Stimulated activated CD8-positive, alpha-beta memory T cell treated with anti-CD3 and anti-CD28 coated beads, Interleukin-4, amount 100 ng/mL, for 4 hours (primary cell): ENCODE data around the gene FAM9C.
"Not testable (repeated sequence)": the region's sequence is repeated elsewhere in the genome, so short reads cannot be mapped to it uniquely, and the experiment has no call there.

Experiments
- DNase-seq, 2 donors: peaks; one replicate each; pipeline ENCODE4 v3.0.0-alpha.2; 2020; ENCODE audit warnings: low read depth in 2 of 2, low spot score in 1 of 2

FAM9C gene

GRCh38 chrX:13044441-13044840, at the start of gene FAM9C:
Gene FAM9C (minus strand): TSS chrX:13044620. CDS start chrX:13043789, 831 bp downstream.
- DNase-seq, result no peak

- DNase-seq, result no peak
Measured at GRCh38 chrX:13093529-13094140, 49.2 kb upstream of the FAM9C start.

GRCh38 chrX:13092455-13092941, 48.1 kb upstream of the FAM9C start:
- DNase-seq, result peak; percentile 28 to 51

GRCh38 chrX:13091111-13091765, 46.8 kb upstream of the FAM9C start:
- DNase-seq, result no peak

GRCh38 chrX:13090339-13091110, 46.1 kb upstream of the FAM9C start:
- no peak for DNase-seq

GRCh38 chrX:13090027-13090338, 45.6 kb upstream of the FAM9C start:
- DNase-seq, result no peak

- DNase-seq, result no peak
Measured at GRCh38 chrX:13088156-13088487, 43.7 kb upstream of the FAM9C start.

- no peak for DNase-seq
Measured at GRCh38 chrX:13087322-13088155, 43.1 kb upstream of the FAM9C start.

- not testable (repeated sequence) for DNase-seq
Measured at GRCh38 chrX:13086793-13087321, 42.4 kb upstream of the FAM9C start.

- DNase-seq, result no peak
Measured at GRCh38 chrX:13086076-13086475, 41.7 kb upstream of the FAM9C start.

GRCh38 chrX:13085526-13085925, 41.1 kb upstream of the FAM9C start:
- no peak for DNase-seq

- DNase-seq, result no peak
Measured at GRCh38 chrX:13084611-13085010, 40.2 kb upstream of the FAM9C start.

- DNase-seq, result not testable (repeated sequence)
Measured at GRCh38 chrX:13083755-13084326, 39.4 kb upstream of the FAM9C start.

GRCh38 chrX:13082206-13083065, 38.0 kb upstream of the FAM9C start:
- DNase-seq, result no peak

GRCh38 chrX:13081395-13082205, 37.2 kb upstream of the FAM9C start:
- no peak for DNase-seq

- no peak for DNase-seq
Measured at GRCh38 chrX:13080128-13080795, 35.8 kb upstream of the FAM9C start.

- no peak for DNase-seq
Measured at GRCh38 chrX:13078739-13079444, 34.5 kb upstream of the FAM9C start.

- DNase-seq, result no peak
Measured at GRCh38 chrX:13077168-13077567, 32.7 kb upstream of the FAM9C start.
